Psoas muscle (tissue), 8 donors: ENCODE data around the gene ANAPC16. TPM values are rescaled to one million over a fixed set of nuclear protein-coding genes. Genes with fewer than 3 reads are reported as not detected.

Experiments used
- ATAC-seq, 4 donors: fragments of 200-7000 bp; cut with Tn5 transposase; one replicate each; pipeline ENCODE4 v1.9.1; 2020; ENCODE audit warnings: moderate library complexity in 3 of 4, mild to moderate bottlenecking in 2 of 4
- DNase-seq, 2 donors: peaks; one replicate each; pipeline ENCODE4 v3.0.0-alpha.2; 2020
- H3K27ac ChIP-seq: fragments of 200-600 bp; one replicate; pipeline ENCODE4 v1.8.0; 2022
- H3K27me3 ChIP-seq, 3 donors: fragments of 200-600 bp in 1 of 3; one replicate each; pipeline versions ENCODE4 v1.6.1 to v1.8.0; 2013 to 2022; ENCODE audit warnings: low read length in 2 of 3, mild to moderate bottlenecking in 2 of 3, moderate library complexity in 1 of 3; ENCODE audit not compliant: insufficient read depth in 3 of 3
- H3K36me3 ChIP-seq, 2 donors: fragments of 200-600 bp in 1 of 2; one replicate each; pipeline versions ENCODE4 v1.6.1 to v1.8.0; 2013 to 2022; ENCODE audit warnings: low read depth in 1 of 2, mild to moderate bottlenecking in 1 of 2, moderate library complexity in 1 of 2; ENCODE audit not compliant: insufficient read depth in 1 of 2
- H3K4me1 ChIP-seq: fragments of 200-600 bp; one replicate; pipeline ENCODE4 v1.8.0; 2022
- H3K4me3 ChIP-seq: fragments of 200-600 bp; one replicate; pipeline ENCODE4 v1.8.0; 2022; ENCODE audit warnings: mild to moderate bottlenecking
- H3K9me3 ChIP-seq: fragments of 200-600 bp; one replicate; pipeline ENCODE4 v1.8.0; 2022
- WGBS, 3 donors: extraction: QIAGEN DNeasy Blood & Tissue Kit; methylation state at CpG; one replicate each; pipeline versions ENCODE4 v1.1.6 to v1.1.7; 2013; 5-methylcytosine and 5-hydroxymethylcytosine counted together
- intact Hi-C, 2 donors: fragments of 100-400 bp; cut with DNase I; formaldehyde crosslinking; loops; one replicate each; pipeline versions ENCODE4 v1.11.0 to v1.14.2; 2022
- polyA plus RNA-seq, 3 donors: library from polyadenylated mRNA; stranded (reverse); fragments of 200-250 nt; gene quantifications; one replicate each; pipeline ENCODE4 v1.2.3, GENCODE V29; 2013
- total RNA-seq, 4 donors: library from RNA; stranded (reverse); fragmentation: NEBNext Ultra II Directional in 2 of 4; extraction: Animal tissue kit (Norgen Biotek cat#: 25700) in 2 of 4; gene quantifications; one replicate each; pipeline versions ENCODE4 v1.2.1 to v1.2.4, GENCODE V29; 2021 to 2023
- TF ChIP-seq, protein P1 (sequence below): fragments of 200-600 bp; IDR thresholded peaks from one replicate; pipeline ENCODE4 v1.8.0; 2022; ENCODE audit warnings: antibody characterized with exemption
- donor health status: healthy with polysubstance abuse.
- donor health status: DM: no; HTN: no; CAD: no; lungs with moderate emphysema.
- donor health status: Bipolar disorder and iron deficiency.
- donor health status: healthy.
- donor health status: DM: yes; HTN: yes; CAD: no.
- donor health status: DM: no; HTN: no; CAD: no.
- donor health status: DM: no; HTN: no; CAD: no.
- donor health status: DM: yes; HTN: yes; CAD: no.

The ANAPC16 gene
- total and polyA plus RNA-seq, 7 donors = 60.1 to 184 (median 128) TPM

DNA sequence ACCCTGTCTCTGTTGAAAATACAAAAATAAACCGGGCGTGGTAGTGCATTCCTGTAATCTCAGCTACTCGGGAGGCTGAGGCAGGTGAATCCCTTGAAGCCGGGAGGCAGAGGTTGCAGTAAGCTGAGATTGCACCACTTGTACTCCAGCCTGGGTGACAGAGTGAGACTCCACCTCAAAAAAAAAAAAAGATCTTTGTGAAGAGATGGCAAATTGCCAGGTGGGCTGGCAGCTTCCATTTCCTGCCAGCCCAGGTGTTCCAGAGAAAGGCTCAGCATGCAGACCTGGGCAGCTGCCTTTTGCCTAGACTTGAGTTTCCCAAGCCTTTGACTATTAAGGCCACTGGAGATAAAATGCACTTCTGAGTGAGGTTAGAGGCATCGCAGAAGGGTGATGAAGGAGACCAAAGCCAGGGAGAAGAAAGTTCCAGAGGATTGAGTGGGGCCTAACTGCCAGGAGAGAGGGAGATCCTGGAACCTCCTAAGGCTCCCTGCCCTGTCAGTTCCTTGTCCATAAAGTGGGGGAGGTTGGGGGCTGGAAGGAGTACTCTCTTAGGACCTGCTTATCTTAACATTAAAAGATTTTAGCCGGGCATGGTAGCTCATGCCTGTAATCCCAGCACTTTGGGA lies 47.9 kb downstream of the ANAPC16 start:
- TF ChIP-seq, protein P1, sequence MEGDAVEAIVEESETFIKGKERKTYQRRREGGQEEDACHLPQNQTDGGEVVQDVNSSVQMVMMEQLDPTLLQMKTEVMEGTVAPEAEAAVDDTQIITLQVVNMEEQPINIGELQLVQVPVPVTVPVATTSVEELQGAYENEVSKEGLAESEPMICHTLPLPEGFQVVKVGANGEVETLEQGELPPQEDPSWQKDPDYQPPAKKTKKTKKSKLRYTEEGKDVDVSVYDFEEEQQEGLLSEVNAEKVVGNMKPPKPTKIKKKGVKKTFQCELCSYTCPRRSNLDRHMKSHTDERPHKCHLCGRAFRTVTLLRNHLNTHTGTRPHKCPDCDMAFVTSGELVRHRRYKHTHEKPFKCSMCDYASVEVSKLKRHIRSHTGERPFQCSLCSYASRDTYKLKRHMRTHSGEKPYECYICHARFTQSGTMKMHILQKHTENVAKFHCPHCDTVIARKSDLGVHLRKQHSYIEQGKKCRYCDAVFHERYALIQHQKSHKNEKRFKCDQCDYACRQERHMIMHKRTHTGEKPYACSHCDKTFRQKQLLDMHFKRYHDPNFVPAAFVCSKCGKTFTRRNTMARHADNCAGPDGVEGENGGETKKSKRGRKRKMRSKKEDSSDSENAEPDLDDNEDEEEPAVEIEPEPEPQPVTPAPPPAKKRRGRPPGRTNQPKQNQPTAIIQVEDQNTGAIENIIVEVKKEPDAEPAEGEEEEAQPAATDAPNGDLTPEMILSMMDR = no peak
- Histone ChIP-seq H3K9me3 (no peaks in the 10 kb centered on the region), H3K27ac (no peak overlapping the region), H3K4me3 (no peak overlapping the region), H3K36me3 (no peaks in the 10 kb centered on the region), H3K4me1 (peaks cover 26% of the 10 kb centered on the region), H3K27me3 (no peaks in the 10 kb centered on the region)
- WGBS, 3 donors = 55 to 76% (median 60%) methylated on average over 6 of the region's 6 CpGs
- intact Hi-C loops = no loop called here
- DNase-seq = no peak
- no peak for ATAC-seq

DNA sequence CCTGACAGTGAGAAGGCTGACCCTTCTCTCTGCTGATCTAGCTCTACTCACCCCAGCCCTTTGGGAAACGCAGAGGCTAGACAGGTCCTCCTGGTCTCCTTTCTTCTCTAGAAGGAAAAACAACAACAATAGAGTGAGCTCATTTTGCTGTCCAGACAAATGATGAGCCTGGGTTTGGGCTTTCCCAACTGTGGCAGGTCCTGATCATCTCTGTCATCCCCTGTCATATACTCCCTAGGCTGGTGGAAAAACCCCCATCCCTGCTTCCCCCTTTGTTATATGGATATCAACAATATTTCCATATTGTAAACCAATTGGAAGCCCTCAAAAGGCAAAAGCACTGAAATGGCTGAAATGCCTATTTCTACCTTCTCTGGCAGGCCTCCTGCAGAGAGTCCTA lies 48.7 kb downstream of the ANAPC16 start:
- H3K4me3 ChIP-seq = no peak overlapping the region
- TF ChIP-seq, protein P1 = no peak
- WGBS, 3 donors = 85 to 94% (median 90%) methylated on average over 1 of the region's 1 CpG
- DNase-seq (no peak), ATAC-seq (no peak)
- no peaks in the 10 kb centered on the region for H3K36me3 ChIP-seq
- no peak overlapping the region for H3K27ac ChIP-seq
- H3K4me1 ChIP-seq = peaks cover 18% of the 10 kb centered on the region
- intact Hi-C loops = no loop called here
- no peaks in the 10 kb centered on the region for H3K27me3 ChIP-seq
- H3K9me3 ChIP-seq = no peaks in the 10 kb centered on the region

DNA sequence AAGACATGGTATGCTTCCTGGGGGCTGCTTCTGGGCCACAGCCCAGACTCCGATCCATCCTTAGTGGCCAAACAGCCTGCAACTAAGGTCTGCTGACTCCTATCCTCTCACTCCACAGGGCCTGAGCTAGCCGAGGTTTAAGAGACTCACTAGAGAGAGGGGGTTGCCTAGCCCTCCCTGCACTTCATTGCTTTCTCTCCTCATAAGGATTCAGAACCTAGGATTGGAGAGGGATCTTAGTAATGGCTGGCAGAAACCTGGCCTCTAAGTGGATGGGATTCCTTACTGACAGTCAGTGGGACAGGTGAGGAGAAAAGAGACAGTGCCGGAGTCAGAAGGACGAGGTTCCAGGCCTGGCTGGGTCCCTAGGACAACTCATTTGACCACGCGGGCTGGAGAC lies 49.7 kb downstream of the ANAPC16 start:
- intact Hi-C loops = no loop called here
- H3K36me3 ChIP-seq = no peaks in the 10 kb centered on the region
- H3K27ac ChIP-seq = no peak overlapping the region
- no peak overlapping the region for H3K4me3 ChIP-seq
- peaks cover 9% of the 10 kb centered on the region for H3K4me1 ChIP-seq
- no peaks in the 10 kb centered on the region for H3K9me3 ChIP-seq
- no peaks in the 10 kb centered on the region for H3K27me3 ChIP-seq
- DNase-seq = no peak
- ATAC-seq = no peak
- WGBS, 3 donors = 72 to 81% (median 78%) methylated on average over 6 of the region's 6 CpGs
- TF ChIP-seq, protein P1 = no peak

DNA sequence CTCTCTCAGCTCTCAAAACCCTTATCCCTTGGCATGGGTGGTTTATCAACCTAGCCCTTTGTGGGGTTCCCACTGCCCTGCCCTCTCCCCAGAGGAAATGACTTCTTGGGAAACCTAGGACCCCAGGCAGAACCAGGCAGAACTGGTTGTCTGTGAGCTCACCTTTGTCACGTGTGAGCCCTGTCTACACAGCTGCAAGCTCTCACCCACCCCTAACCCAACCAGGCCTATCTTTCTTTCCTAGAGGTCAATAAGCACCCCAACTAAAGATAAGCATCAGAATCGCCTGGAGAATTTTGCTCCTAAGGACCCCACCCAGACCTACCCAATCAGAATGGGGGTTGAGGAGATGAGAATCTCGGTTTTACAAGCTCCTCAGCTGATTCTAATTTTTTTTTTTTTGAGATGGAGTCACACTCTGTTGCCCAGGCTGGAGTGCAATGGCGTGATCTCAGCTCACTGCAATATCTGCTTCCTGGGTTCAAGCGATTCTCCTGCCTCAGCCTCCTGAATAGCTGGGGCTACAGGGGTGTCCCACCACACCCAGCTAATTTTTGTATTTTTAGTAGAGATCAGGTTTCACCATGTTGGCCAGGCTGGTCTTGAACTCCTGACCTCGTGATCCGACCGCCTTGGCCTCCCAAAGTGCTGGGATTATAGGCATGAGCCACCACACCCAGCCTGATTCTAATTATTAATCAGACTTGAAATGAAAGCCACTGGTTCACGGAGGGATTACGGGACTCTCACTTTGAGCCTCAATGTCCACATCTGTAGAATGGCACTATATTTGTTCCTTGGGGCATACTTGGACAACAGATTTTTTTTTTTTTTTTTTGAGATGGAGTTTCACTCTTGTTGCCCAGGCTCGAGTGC lies 50.4 kb downstream of the ANAPC16 start:
- intact Hi-C loops = no loop called here
- WGBS, 3 donors = 85 to 92% (median 88%) methylated on average over 11 of the region's 11 CpGs
- H3K4me1 ChIP-seq = peaks cover 7% of the 10 kb centered on the region
- no peak for DNase-seq
- no peaks in the 10 kb centered on the region for H3K36me3 ChIP-seq
- TF ChIP-seq, protein P1 = no peak
- H3K27me3 ChIP-seq = no peaks in the 10 kb centered on the region
- H3K4me3 ChIP-seq = no peak overlapping the region
- H3K9me3 ChIP-seq = no peaks in the 10 kb centered on the region
- ATAC-seq = no peak
- no peak overlapping the region for H3K27ac ChIP-seq
